NCI-H345 (cell line): ENCODE data around the gene E2F3.

Source experiments
- DNase-seq: peaks from one replicate; lab custom pipeline; 2025; lab: John Stamatoyannopoulos, UW

The E2F3 gene

DNA sequence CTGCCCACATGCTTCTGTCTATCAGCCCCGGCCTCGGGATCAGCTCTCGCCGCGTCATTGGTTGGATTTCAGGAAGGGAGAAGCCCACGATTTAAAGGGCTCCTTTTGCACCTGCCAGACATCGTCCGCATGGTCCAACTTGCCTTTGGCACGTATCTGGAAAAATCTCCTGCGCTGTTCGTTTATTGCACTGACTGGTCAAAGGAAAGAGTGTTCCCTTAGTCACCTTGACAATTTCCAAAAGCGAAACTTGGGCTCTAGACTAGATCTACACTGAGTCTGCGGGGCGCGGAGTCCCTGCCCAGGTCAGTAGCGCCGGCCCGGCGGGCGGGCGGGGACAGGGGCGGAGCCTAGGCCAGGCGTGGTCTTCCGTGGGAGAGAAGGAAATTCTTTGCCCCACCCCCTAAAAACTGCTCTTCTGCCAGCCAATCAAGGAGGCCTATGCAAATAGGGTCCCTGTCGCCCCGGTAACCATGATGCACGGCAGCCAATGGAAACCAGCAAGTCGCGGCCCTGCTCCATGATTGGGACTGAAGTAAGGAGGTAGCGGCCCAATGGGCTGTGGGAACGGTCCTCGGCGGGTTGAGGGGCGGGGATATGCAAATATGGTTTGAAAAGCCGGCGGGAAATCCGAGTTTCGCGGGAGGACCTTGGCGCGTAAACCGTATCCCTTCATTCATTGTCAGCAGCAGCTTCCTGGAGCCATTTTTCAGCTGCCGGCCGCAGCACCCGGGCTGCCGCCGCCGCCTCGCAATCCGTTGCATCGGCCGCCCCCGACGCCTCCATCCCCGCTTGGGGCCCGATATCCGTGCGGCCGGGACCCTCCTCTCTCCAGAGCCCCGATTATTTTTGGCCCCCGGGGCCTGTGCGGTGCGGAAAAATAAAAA lies at the start of gene E2F3:
TSS of gene E2F3 (plus strand) at position 675 of the 887 bp plus-strand sequence. CDS start 354 bp downstream, outside the sequence.
- peak; percentile 100 for DNase-seq

DNA sequence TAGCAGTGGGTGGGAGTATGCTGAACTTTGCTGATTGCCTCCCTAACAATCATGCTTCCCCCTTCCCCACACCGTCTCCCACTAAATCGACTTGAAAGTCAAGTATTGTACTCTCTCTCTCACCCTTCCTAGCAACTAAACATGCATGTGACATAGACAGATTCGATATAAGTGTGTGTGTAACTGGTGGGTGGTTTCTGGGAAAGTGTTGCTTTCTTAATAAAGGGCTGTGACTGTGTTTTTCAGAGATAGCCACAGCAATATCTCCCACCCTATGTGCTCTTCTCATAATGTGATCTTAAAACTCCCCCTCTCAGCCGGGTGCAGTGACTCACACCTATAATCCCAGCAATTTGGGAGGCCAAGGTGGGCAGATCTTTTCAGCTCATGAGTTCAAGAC lies 49.3 kb upstream of the E2F3 start:
- DNase-seq: no peak

DNA sequence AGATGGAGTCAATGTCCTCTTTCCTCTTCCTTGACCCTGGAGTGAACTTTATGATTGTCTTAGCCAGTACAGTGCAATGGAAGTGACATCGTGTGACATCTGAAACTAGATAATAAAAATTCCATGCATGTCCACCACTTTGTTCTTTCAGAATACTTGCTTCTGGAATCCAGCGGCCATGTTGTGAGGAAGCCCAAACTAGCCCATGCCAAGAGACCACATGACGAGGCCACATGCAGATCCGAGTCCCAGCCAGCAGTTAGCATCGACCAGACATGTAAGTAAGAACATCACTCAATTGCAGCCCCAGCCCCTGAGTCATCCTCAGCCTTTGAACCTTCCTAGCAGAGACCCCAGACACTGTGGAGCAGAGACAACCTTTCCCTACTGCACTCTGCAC lies 48.5 kb upstream of the E2F3 start:
- no peak for DNase-seq

DNA sequence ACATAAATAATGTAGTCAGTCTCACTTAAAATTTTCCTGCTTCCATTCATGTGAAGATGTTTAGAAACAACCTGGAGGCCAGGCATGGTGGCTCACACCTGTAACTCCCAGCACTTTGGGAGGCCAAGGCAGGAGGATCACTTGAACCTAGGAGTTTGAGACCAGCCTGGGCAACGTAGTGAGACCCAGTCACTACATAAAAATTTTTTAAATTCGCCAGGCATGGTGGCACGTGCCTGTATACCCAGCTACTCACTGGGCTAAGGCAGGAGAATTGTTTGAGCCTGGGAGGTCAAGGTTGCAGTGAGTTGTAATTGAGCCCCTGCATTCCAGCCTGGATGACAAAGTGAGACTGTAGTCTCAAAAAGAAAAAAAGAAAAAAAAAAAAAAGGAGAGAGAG lies 47.3 kb upstream of the E2F3 start:
- DNase-seq: no peak

- DNase-seq: no peak
Measured at GRCh38 chr6:20360471-20361119, 41.1 kb upstream of the E2F3 start.

GRCh38 chr6:20362623-20363022 lies 39.1 kb upstream of the E2F3 start:
- no peak for DNase-seq

DNA sequence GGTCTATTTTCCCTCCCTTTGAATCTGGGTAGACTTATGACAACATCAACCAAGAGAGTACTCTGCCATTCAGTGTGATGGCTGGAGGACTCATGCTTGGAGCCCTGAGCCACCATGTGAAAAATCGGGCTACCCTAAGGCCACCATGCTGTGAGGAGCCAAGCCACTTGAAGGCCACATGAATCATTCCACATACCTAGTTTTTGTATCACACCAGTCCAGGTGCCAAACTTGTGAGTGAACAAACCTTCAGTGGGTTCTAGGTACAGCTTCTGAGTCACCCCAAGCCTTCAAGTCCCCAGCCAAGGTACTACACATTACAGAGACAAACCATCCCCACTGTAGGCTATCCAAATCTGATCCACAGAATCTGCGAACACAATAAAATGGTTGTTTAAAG lies 37.4 kb upstream of the E2F3 start:
- DNase-seq: no peak

DNA sequence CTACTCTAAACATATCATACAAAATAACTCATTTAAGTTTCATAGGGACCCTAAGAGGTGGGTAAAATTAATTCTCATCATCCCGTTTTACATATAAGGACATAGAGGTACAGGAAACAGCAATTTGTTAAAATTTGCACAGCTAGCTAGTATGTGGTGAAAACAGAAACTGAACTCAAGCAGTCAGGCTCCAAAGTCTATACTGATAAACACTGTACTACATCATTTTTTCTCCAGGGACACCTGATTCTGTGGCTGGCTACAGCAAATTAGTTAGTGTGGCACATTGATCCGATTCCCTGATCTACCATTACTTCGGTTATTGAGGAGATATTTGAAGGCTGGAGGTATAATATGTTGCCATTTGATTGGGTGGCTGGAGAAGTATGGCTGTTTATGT lies 36.2 kb upstream of the E2F3 start:
- no peak for DNase-seq

- no peak for DNase-seq
Measured at GRCh38 chr6:20366082-20366830, 35.4 kb upstream of the E2F3 start.

DNA sequence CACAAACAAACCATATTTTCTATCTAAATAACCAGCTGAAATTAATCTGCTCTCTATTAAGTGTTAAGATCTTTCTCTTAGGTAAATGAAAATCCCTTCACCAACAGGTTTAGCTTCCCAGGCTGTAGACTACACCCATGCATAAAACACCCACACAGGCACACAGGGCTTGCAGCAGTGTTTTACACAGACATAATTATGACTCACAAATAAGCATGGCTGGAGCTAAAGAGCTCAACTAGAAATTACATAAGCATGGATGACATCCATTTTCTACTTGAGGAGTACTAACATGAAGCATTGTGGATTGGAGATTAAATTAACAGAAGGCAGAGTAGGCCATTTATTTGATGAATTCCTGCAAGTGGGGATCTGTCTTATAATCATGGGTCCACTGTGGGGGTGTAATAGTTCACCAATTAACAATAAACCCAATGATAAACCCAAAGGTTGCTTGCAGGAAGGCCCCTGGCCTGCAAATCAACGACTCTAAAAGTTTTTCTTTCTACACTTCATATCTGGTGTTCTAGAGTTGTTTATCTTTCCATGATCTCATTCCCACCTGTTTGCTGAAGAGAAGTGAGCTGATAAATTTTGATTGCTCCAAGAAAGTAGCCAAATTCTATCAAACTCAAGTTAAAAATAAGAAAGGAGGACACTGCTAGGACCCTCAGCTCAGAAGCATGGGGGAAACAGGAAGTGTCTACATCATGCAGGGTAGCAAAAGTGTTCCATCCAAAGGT lies 33.8 kb upstream of the E2F3 start:
- DNase-seq: no peak

DNA sequence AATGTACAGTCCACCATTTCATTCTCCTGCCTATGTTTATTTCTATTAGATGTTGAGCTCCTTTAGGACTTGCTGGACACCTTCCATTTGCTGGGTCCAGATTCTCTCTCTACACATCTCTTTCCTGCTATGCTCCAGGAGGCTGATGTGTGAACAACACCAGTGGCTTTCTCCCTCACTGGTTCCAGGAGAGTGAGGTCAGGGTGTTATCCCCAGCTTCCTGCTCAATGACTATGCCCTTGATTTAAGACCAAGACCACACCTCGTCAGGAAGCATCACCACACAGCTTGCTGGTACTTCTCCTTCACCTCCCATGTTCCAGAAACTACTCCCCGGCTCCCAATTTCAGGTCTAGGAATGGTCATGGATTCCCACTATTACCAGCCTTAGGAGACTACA lies 31.3 kb upstream of the E2F3 start:
- no peak for DNase-seq

DNA sequence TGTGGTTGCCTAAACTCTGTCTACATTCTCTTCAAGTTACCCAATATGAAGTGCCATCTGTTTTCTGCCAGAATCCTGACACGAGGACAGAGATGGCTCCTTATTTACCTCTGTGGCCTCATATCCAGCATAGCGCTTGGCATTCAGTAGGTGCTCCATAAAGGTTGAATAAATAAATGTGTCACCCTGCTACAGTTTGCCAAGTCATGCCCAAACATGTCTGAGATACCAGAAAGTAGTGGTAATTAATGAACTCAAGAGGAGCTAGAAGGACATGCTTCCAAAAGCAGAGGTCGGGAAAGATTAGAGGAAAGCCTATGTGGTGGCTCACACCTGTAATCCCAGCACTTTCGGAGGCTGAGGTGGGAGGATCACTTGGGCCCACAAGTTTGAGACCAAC lies 30.9 kb upstream of the E2F3 start:
- no peak for DNase-seq

- DNase-seq: no peak
Measured at GRCh38 chr6:20375436-20375835, 26.2 kb upstream of the E2F3 start.

- no peak for DNase-seq
Measured at GRCh38 chr6:20377623-20378265, 23.9 kb upstream of the E2F3 start.

- DNase-seq: no peak
Measured at GRCh38 chr6:20379231-20379630, 22.4 kb upstream of the E2F3 start.

DNA sequence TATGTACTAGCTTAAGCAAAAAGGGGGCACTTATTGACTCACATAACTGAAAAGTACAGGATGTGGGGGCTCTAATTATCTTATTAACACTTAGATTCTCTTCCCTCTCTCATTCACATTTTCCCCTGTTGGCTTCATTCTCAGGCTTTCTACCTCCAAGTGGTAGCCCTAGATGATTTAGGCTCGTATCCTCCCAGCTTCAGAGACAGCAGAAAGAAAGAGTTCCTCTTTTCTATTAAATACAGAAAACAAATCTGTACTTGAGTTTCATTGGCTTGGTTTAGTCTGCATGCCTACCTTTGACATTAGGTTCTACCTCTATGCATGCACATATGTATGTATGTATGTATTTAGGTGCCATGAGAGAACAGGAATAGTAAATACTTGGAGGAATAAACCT lies 15.5 kb upstream of the E2F3 start:
- no peak for DNase-seq

GRCh38 chr6:20389066-20389465 lies 12.6 kb upstream of the E2F3 start:
- DNase-seq: no peak

GRCh38 chr6:20393297-20393696 lies 8.4 kb upstream of the E2F3 start:
- no peak for DNase-seq

- DNase-seq: no peak
Measured at GRCh38 chr6:20399518-20399917, 2.2 kb upstream of the E2F3 start.

- DNase-seq: peak; percentile 47
Measured at GRCh38 chr6:20400456-20401204, 1.0 kb upstream of the E2F3 start.

- DNase-seq: peak; percentile 36
Measured at GRCh38 chr6:20402092-20402341, 338 bp downstream of the E2F3 start.
